ENCODE results near the gene ARHGAP22. TPM values are rescaled to one million over a fixed set of nuclear protein-coding genes. Genes with fewer than 3 reads are reported as not detected.

ARHGAP22 gene
- total RNA-seq, 1 donor from 2014 or later, result 2.2 TPM

- no peak for DNase-seq
These were observed 109.4 kb downstream of the ARHGAP22 start for GRCh38 chr10:48495282-48496045.

- DNase-seq, result no peak
These were observed 110.3 kb downstream of the ARHGAP22 start for GRCh38 chr10:48494611-48495010.

- no peak for DNase-seq
These were observed 110.8 kb downstream of the ARHGAP22 start for GRCh38 chr10:48494073-48494472.

- DNase-seq, result no peak
These were observed 111.6 kb downstream of the ARHGAP22 start for GRCh38 chr10:48493083-48493871.

GRCh38 chr10:48492201-48492600, 112.7 kb downstream of the ARHGAP22 start:
- no peak for DNase-seq

- no peak for DNase-seq
These were observed 113.3 kb downstream of the ARHGAP22 start for GRCh38 chr10:48491392-48492139.

- no peak for DNase-seq
These were observed 113.9 kb downstream of the ARHGAP22 start for GRCh38 chr10:48490946-48491345.

- DNase-seq, result no peak
These were observed 114.3 kb downstream of the ARHGAP22 start for GRCh38 chr10:48490571-48490940.

- DNase-seq, result no peak
These were observed 115.8 kb downstream of the ARHGAP22 start for GRCh38 chr10:48489099-48489498.

GRCh38 chr10:48487244-48487643, 117.6 kb downstream of the ARHGAP22 start:
- DNase-seq, result no peak

GRCh38 chr10:48485711-48486110, 119.2 kb downstream of the ARHGAP22 start:
- no peak for DNase-seq

- no peak for DNase-seq
These were observed 120.0 kb downstream of the ARHGAP22 start for GRCh38 chr10:48484911-48485310.

GRCh38 chr10:48482207-48482606, 122.7 kb downstream of the ARHGAP22 start:
- no peak for DNase-seq

- no peak for DNase-seq
These were observed 123.5 kb downstream of the ARHGAP22 start for GRCh38 chr10:48481385-48481784.

GRCh38 chr10:48480397-48481374, 124.2 kb downstream of the ARHGAP22 start:
- no peak for DNase-seq

- no peak for DNase-seq
These were observed 125.7 kb downstream of the ARHGAP22 start for GRCh38 chr10:48478980-48479811.

GRCh38 chr10:48478469-48478868, 126.4 kb downstream of the ARHGAP22 start:
- DNase-seq, result no peak

- no peak for DNase-seq
These were observed 127.3 kb downstream of the ARHGAP22 start for GRCh38 chr10:48477616-48478015.

GRCh38 chr10:48477141-48477540, 127.7 kb downstream of the ARHGAP22 start:
- no peak for DNase-seq

- no peak for DNase-seq
These were observed 128.4 kb downstream of the ARHGAP22 start for GRCh38 chr10:48476279-48476982.
